Right lobe of liver (tissue), 6 donors: Measurements from ENCODE around the gene MXRA7. TPM values are rescaled to one million over a fixed set of nuclear protein-coding genes. Genes with fewer than 3 reads are reported as not detected.

Experiments used
- ATAC-seq, 4 donors: fragments of 200-7000 bp; cut with Tn5 transposase; one replicate each; pipeline ENCODE4 v1.9.1; 2020; ENCODE audit warnings: mild to moderate bottlenecking in 4 of 4, moderate library complexity in 4 of 4
- DNase-seq, 3 donors: peaks; one replicate each; pipeline ENCODE4 v3.0.0-alpha.2; 2020
- H3K27ac ChIP-seq, 3 donors: fragments of 200-600 bp; one replicate each; pipeline ENCODE4 v1.8.0; 2022
- H3K27me3 ChIP-seq, 2 donors: fragments of 200-600 bp; one replicate each; pipeline ENCODE4 v1.8.0; 2022
- H3K36me3 ChIP-seq, 4 donors: fragments of 200-600 bp; sonication (generic) in 1 of 4; one replicate each; pipeline versions ENCODE4 v1.5.1 to v1.8.0; 2017 to 2022; ENCODE audit warnings: control low read depth in 1 of 4
- H3K4me1 ChIP-seq, 4 donors: fragments of 200-600 bp; sonication (generic) in 1 of 4; one replicate each; pipeline versions ENCODE4 v1.5.1 to v1.8.0; 2017 to 2022; ENCODE audit warnings: control low read depth in 1 of 4
- H3K4me3 ChIP-seq, 3 donors: fragments of 200-600 bp; one replicate each; pipeline ENCODE4 v1.8.0; 2022
- H3K9me3 ChIP-seq, 4 donors: fragments of 200-600 bp; sonication (generic) in 1 of 4; one replicate each; pipeline versions ENCODE4 v1.5.1 to v1.8.0; 2017 to 2022; ENCODE audit warnings: control low read depth in 1 of 4
- POLR2A ChIP-seq: fragments of 450-650 bp; IDR thresholded peaks from one replicate; pipeline ENCODE4 v1.6.1; 2017; ENCODE audit warnings: antibody characterized with exemption, mild to moderate bottlenecking
- WGBS: methylation state at CpG from one replicate; pipeline ENCODE4 v1.1.6; 2018; ENCODE audit warnings: low coverage, low lambda C conversion rate; ENCODE audit not compliant: insufficient coverage; ENCODE audit errors: missing lambda C conversion rate; 5-methylcytosine and 5-hydroxymethylcytosine counted together
- intact Hi-C, 2 donors: fragments of 100-400 bp; cut with DNase I; formaldehyde crosslinking; loops; one replicate each; pipeline versions ENCODE4 v1.11.2 to v1.14.1; 2022
- total RNA-seq, 6 experiments: library from RNA; depleted of rRNA in 2 of 6; stranded (reverse); fragments of >200 nt in 2 of 6; fragmentation: NEBNext Ultra II Directional in 3 of 6; extraction: Animal tissue kit (Norgen Biotek cat#: 25700) in 3 of 6; gene quantifications; one replicate each; pipeline versions ENCODE4 v1.1.0 to v1.2.4, GENCODE V29; 2016 to 2023
- TF ChIP-seq, protein P1 (sequence below), 4 donors: fragments of 200-600 bp in 3 of 4; fragments of 450-650 bp in 1 of 4; IDR thresholded peaks; one replicate each; pipeline versions ENCODE4 v1.5.1 to v1.8.0; 2016 to 2022; ENCODE audit warnings: antibody characterized with exemption in 4 of 4, mild to moderate bottlenecking in 2 of 4
- donor health status: DM: no; HTN: yes; CAD: no.
- donor health status: DM: no; HTN: no; CAD: no.
- donor health status: DM: no; HTN: no; CAD: no.
- donor health status: DM: no; HTN: yes; CAD: no.
- donor health status: DM: no; HTN: yes; CAD: no.

The MXRA7 gene
- total RNA-seq, 6 experiments from 2014 or later, result 7.7 to 25.4 (median 15.3) TPM

DNA sequence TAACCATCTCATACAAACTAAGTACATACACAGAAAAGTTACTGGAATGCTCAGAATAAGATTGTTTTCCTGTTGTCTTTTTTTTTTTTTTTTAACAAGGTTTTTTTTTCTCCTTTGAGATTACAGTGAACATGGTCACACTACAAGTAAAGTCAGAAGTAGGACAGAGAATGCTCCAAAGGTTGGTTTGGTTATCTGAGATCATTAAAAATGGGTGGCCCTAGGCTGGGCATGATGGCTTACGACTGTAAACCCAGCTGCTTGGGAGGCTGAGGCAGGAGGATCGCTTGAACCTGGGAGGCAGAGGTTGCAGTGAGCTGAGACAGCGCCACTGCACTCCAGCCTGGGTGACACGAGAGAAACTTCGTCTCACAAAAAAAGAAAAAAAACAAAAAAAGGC is 60.3 kb downstream of the MXRA7 start:
- H3K4me3 ChIP-seq, result no peak overlapping the region
- no peaks in the 10 kb centered on the region for H3K27me3 ChIP-seq
- intact Hi-C loops, result no loop called here
- H3K9me3 ChIP-seq, result no peaks in the 10 kb centered on the region
- no peak overlapping the region for H3K27ac ChIP-seq
- WGBS, result 85% methylated on average over 5 of the region's 5 CpGs
- ATAC-seq, result no peak
- TF ChIP-seq, protein P1, sequence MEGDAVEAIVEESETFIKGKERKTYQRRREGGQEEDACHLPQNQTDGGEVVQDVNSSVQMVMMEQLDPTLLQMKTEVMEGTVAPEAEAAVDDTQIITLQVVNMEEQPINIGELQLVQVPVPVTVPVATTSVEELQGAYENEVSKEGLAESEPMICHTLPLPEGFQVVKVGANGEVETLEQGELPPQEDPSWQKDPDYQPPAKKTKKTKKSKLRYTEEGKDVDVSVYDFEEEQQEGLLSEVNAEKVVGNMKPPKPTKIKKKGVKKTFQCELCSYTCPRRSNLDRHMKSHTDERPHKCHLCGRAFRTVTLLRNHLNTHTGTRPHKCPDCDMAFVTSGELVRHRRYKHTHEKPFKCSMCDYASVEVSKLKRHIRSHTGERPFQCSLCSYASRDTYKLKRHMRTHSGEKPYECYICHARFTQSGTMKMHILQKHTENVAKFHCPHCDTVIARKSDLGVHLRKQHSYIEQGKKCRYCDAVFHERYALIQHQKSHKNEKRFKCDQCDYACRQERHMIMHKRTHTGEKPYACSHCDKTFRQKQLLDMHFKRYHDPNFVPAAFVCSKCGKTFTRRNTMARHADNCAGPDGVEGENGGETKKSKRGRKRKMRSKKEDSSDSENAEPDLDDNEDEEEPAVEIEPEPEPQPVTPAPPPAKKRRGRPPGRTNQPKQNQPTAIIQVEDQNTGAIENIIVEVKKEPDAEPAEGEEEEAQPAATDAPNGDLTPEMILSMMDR (IDR thresholded peaks at IDR 0.05), result no peak
- no peak for DNase-seq
- no peaks in the 10 kb centered on the region for H3K36me3 ChIP-seq
- H3K4me1 ChIP-seq, result no peaks in the 10 kb centered on the region

DNA sequence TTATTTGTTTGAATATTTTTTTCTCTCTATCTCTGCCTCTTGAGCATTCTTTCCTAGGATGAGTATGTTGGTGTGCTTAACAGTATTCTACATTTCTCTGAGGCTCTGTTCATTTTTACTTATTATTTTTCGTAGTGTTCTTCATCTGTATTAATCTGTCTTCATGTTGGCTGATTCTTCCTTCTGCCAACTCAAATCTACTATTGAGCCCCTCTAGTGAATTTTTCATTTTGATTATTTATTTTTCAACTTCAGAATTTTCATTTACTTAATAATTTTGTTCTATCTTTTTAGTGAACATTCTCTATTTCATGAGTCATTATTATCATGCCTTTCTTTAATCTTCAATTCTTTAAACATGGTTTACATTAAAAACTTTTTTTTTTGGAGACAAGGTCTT is 64.1 kb downstream of the MXRA7 start:
- intact Hi-C loops, result no loop called here
- 60% methylated on average over 1 of the region's 1 CpG for WGBS
- no peaks in the 10 kb centered on the region for H3K36me3 ChIP-seq
- no peaks in the 10 kb centered on the region for H3K4me1 ChIP-seq
- H3K27ac ChIP-seq, result no peak overlapping the region
- TF ChIP-seq POLR2A, result no peak
- TF ChIP-seq, protein P1 (IDR thresholded peaks at IDR 0.05), result no peak
- DNase-seq, result no peak
- H3K27me3 ChIP-seq, result no peaks in the 10 kb centered on the region
- no peaks in the 10 kb centered on the region for H3K9me3 ChIP-seq
- no peak for ATAC-seq
- no peak overlapping the region for H3K4me3 ChIP-seq

DNA sequence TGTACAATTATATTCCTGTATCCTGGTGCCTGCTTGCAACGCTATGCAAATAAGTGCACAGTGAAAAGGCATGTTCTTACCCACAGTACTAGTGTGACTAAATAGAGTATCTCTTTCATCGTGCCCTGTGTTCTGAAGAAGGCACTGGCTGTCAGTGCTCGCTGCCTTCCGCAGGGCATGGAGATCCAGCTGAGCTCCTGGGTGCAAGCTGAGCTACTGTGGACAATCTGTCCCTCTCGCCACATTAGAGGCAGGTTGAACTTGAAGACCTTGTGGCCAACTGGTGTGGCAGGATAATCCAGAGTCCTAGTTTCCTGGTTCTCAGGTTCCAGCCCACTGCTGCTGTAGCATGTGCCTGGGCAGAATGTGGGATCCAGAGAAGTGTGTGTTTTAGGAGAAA is 65.3 kb downstream of the MXRA7 start:
- TF ChIP-seq POLR2A, result no peak
- TF ChIP-seq, protein P1 (IDR thresholded peaks at IDR 0.05), result no peak
- Histone ChIP-seq H3K9me3 (no peaks in the 10 kb centered on the region), H3K27ac (no peak overlapping the region), H3K36me3 (no peaks in the 10 kb centered on the region), H3K27me3 (no peaks in the 10 kb centered on the region), H3K4me3 (no peak overlapping the region), H3K4me1 (no peaks in the 10 kb centered on the region)
- WGBS, result 50% methylated on average over 2 of the region's 5 CpGs
- no peak for DNase-seq
- no peak for ATAC-seq
- intact Hi-C loops, result no loop called here

DNA sequence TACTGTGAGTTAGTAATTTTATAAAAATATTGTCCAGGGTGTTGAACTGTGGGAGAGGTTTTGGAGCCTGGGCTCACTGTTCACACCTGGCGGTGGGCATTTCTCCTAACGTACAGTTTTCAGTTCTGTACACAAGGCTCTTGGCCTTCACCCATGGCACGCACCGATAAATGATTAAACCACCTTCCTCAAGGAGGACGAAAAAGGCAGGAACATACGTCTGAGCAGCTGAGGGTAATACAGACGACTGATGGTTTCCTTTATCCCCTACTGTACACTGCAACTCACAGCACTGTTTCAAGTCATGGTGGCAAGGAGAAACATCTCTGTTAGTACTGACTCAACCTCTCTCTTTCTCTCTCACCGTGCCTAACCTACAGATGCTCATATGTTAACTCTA is 65.8 kb downstream of the MXRA7 start:
- no peak for ATAC-seq

More for the DNA sequence above, 65.8 kb downstream of the MXRA7 start:
- Histone ChIP-seq H3K9me3 (no peaks in the 10 kb centered on the region), H3K27ac (no peak overlapping the region), H3K4me1 (no peaks in the 10 kb centered on the region), H3K4me3 (no peak overlapping the region), H3K36me3 (no peaks in the 10 kb centered on the region), H3K27me3 (no peaks in the 10 kb centered on the region)
- TF ChIP-seq, protein P1 (IDR thresholded peaks at IDR 0.05), result no peak
- no peak for TF ChIP-seq POLR2A
- DNase-seq, result no peak
- 62% methylated on average over 4 of the region's 8 CpGs for WGBS
- intact Hi-C loops, result no loop called here
